Stimulated activated CD4-positive, alpha-beta T cell treated with anti-CD3 and anti-CD28 coated beads, Interleukin-12 subunit alpha, Interleukin-12 subunit beta, amount 100 ng/mL, for 4 hours (primary cell): ENCODE measurements around the gene CACFD1.

Experiments used
- DNase-seq: peaks from one replicate; pipeline ENCODE4 v3.0.0-alpha.2; 2020

The CACFD1 gene

DNA sequence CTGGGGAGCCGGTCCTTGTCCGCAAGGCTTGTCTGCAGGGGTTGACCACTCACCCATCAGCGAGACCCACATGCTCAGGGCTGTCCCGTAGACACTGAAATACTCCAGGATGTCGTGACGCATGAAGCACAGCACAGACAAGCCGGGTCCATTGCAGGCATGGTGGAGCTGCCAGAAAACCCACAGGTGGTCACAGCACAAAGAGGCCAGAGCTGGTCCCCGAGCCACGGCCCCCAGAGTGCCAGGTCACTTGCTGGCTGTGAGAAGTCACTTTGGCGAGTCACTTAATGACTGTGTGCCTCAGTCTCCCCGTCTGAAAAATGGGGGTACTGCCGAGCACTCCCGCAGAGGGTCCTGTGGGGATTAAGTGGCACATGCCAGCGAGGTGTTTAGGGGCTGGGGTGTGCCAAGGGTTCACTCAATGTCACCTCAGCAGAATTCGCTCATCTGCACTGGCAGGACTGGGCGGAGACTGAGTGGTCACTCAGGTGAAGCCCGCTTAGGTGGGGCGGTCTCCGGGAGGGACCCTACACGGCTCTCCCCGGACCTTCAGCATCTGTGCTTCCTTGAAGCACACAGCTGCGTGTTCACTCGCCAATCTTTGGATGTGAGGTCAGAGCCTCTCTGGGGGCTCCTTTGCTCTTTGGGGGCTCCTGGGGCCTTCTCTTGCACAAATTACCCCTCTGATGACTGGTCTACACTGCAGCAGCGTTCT, 60.5 kb downstream of the CACFD1 start:
- no peak for DNase-seq
